Calu3 (cell line): Measurements from ENCODE around the gene PPP1R16B. TPM values are rescaled to one million over a fixed set of nuclear protein-coding genes. Genes with fewer than 3 reads are reported as not detected.

ENCODE experiments used
- BruUV-seq: library from RNA; stranded (reverse); fragments of 400-500 nt; replicated peaks from 2 replicates; lab custom pipeline; 2021; lab: Mats Ljungman, UMichigan
- CTCF ChIA-PET: fragments of 300-600 bp; sonication (Branson Sonifier 250); formaldehyde crosslinking; loops from one replicate; lab custom pipeline; 2022; ENCODE audit warnings: antibody characterized with exemption; lab: Charles Lee
- DNase-seq: peaks from one replicate; pipeline ENCODE4 v3.0.0; 2022
- H3K27ac Mint-ChIP-seq: one replicate; pipeline ENCODE4 v1.8.0; 2022; ENCODE audit warnings: mixed read lengths; ENCODE audit not compliant: unreplicated experiment
- H3K27me3 Mint-ChIP-seq: one replicate; pipeline ENCODE4 v1.8.0; 2022; ENCODE audit warnings: mixed read lengths; ENCODE audit not compliant: unreplicated experiment
- H3K36me3 Mint-ChIP-seq: one replicate; pipeline ENCODE4 v1.8.0; 2022; ENCODE audit warnings: mild to moderate bottlenecking, moderate library complexity, mixed read lengths; ENCODE audit not compliant: insufficient read depth, unreplicated experiment
- H3K4me1 Mint-ChIP-seq: one replicate; pipeline ENCODE4 v1.8.0; 2022; ENCODE audit warnings: mild to moderate bottlenecking, low read depth, mixed read lengths; ENCODE audit not compliant: unreplicated experiment
- H3K4me3 Mint-ChIP-seq: one replicate; pipeline ENCODE4 v1.8.0; 2022; ENCODE audit warnings: mild to moderate bottlenecking, low read depth, moderate library complexity, mixed read lengths; ENCODE audit not compliant: unreplicated experiment
- H3K9me3 Mint-ChIP-seq: one replicate; pipeline ENCODE4 v1.8.0; 2022; ENCODE audit warnings: low read depth, mixed read lengths; ENCODE audit not compliant: unreplicated experiment
- intact Hi-C: fragments of 100-400 bp; cut with micrococcal nuclease; formaldehyde crosslinking; loops from one replicate; pipeline ENCODE4 v1.10.0; 2022; ENCODE audit not compliant: unreplicated experiment
- total RNA-seq: library from RNA; stranded (reverse); gene quantifications from 2 replicates; pipeline ENCODE4 v1.2.3, GENCODE V29; 2022
- TF ChIP-seq, protein P1 (sequence below): fragments of 200-600 bp; IDR thresholded peaks from one replicate; pipeline ENCODE4 v1.8.0; 2022; ENCODE audit warnings: antibody characterized with exemption; ENCODE audit not compliant: unreplicated experiment

PPP1R16B gene
- total RNA-seq, 1 experiment from 2014 or later: not detected

- Mint-ChIP-seq H3K4me3 (no peak overlapping the region), H3K27me3 (no peaks in the 10 kb centered on the region), H3K9me3 (no peaks in the 10 kb centered on the region), H3K27ac (peak overlapping the region; percentile 1), H3K4me1 (peaks cover 28% of the 10 kb centered on the region), H3K36me3 (no peaks in the 10 kb centered on the region)
- peak; percentile 89 for DNase-seq
- intact Hi-C loops: loop anchor here (10.0 kb wide), 1 partner anchor 106 kb away; no protein-coding TSS in a partner anchor
- TF ChIP-seq, protein P1, sequence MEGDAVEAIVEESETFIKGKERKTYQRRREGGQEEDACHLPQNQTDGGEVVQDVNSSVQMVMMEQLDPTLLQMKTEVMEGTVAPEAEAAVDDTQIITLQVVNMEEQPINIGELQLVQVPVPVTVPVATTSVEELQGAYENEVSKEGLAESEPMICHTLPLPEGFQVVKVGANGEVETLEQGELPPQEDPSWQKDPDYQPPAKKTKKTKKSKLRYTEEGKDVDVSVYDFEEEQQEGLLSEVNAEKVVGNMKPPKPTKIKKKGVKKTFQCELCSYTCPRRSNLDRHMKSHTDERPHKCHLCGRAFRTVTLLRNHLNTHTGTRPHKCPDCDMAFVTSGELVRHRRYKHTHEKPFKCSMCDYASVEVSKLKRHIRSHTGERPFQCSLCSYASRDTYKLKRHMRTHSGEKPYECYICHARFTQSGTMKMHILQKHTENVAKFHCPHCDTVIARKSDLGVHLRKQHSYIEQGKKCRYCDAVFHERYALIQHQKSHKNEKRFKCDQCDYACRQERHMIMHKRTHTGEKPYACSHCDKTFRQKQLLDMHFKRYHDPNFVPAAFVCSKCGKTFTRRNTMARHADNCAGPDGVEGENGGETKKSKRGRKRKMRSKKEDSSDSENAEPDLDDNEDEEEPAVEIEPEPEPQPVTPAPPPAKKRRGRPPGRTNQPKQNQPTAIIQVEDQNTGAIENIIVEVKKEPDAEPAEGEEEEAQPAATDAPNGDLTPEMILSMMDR: no peak
- CTCF ChIA-PET: interaction anchor here (0.6 to 2.4 kb wide), 8 partner anchors 10 to 179 kb away, joined by 3 to 13 read pairs (median 4); partner anchors contain the start of gene FAM83D
- no TSS peak for BruUV-seq
Observed at GRCh38 chr20:38870733-38871559, 65.4 kb downstream of the PPP1R16B start.

- BruUV-seq: no TSS peak
- intact Hi-C loops: loop anchor here (10.0 kb wide), 1 partner anchor 107 kb away; no protein-coding TSS in a partner anchor
- no peaks in the 10 kb centered on the region for H3K27me3 Mint-ChIP-seq
- TF ChIP-seq, protein P1: no peak
- no peaks in the 10 kb centered on the region for H3K36me3 Mint-ChIP-seq
- no peaks in the 10 kb centered on the region for H3K9me3 Mint-ChIP-seq
- DNase-seq: no peak
- CTCF ChIA-PET: interaction anchor here (0.6 to 2.4 kb wide), 5 partner anchors 11 to 178 kb away, joined by 3 to 13 read pairs (median 6); no protein-coding TSS in a partner anchor
- H3K27ac Mint-ChIP-seq: peak overlapping the region; percentile 1
- H3K4me3 Mint-ChIP-seq: no peak overlapping the region
- H3K4me1 Mint-ChIP-seq: peaks cover 28% of the 10 kb centered on the region
Observed at GRCh38 chr20:38871560-38871953, 66.1 kb downstream of the PPP1R16B start.

DNA sequence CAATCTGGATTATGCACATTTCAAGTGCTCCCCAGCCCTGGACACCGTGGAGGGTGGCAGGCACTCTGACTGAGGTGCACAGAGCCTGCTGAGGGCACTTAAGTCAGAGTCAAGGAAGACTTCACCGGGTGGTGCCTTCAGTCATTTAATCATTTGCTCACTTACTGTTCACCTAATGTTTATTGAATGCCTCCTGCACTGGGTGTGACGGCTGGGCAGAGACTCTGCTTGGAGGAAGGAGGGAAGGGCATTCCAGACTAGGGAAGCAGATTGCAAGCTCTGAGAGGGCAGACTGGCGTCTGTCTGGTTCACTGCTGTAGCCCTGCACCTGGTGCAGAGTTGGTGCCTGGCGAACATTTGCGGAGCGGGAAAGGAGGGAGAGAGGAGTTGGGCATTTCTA, 66.5 kb downstream of the PPP1R16B start:
- H3K27ac Mint-ChIP-seq: no peak overlapping the region
- H3K4me1 Mint-ChIP-seq: peaks cover 28% of the 10 kb centered on the region
- intact Hi-C loops: loop anchor here (10.0 kb wide), 1 partner anchor 107 kb away; no protein-coding TSS in a partner anchor
- no peaks in the 10 kb centered on the region for H3K9me3 Mint-ChIP-seq
- peak; percentile 55 for DNase-seq
- BruUV-seq: no TSS peak
- H3K36me3 Mint-ChIP-seq: no peaks in the 10 kb centered on the region
- TF ChIP-seq, protein P1: no peak
- CTCF ChIA-PET: interaction anchor here (0.6 to 2.4 kb wide), 2 partner anchors 19 to 90 kb away, joined by 3 to 10 read pairs; partner anchors contain the start of gene DHX35
- no peaks in the 10 kb centered on the region for H3K27me3 Mint-ChIP-seq
- no peak overlapping the region for H3K4me3 Mint-ChIP-seq

DNA sequence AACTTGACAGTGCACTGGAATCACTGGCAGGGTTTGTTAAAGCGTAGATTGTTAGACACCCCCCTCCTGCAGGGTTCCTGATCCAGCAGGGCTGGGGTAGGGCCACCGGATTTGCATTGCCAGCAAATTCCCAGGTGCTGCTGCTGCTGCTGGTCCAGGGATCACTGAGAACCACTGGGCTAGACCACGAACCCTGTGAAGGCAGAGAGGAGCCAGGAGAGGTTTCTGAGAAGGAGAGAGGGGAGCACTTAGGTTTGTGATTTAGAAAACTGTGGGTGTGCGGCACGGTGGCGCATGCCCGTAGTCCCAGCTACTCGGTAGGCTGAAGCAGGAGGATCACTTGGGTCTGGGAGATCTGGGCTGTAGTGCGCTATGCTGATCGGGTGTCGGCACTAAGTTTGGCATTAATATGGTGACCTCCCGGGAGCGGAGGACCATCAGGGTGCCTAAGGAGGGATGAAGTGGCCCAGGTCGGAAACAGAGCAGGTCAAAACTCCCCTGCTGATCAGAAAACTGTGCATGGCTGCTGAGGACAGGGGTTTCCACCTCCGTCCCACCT, 67.1 kb downstream of the PPP1R16B start:
- H3K4me3 Mint-ChIP-seq: no peak overlapping the region
- DNase-seq: no peak
- CTCF ChIA-PET: interaction anchor here (0.6 to 2.4 kb wide), 2 partner anchors 18 to 89 kb away, joined by 3 to 10 read pairs; partner anchors contain the start of gene DHX35
- intact Hi-C loops: loop anchor here (10.0 kb wide), 1 partner anchor 108 kb away; no protein-coding TSS in a partner anchor
- H3K36me3 Mint-ChIP-seq: no peaks in the 10 kb centered on the region
- H3K27me3 Mint-ChIP-seq: peaks cover 1% of the 10 kb centered on the region
- H3K27ac Mint-ChIP-seq: no peak overlapping the region
- peaks cover 28% of the 10 kb centered on the region for H3K4me1 Mint-ChIP-seq
- TF ChIP-seq, protein P1: no peak
- no peaks in the 10 kb centered on the region for H3K9me3 Mint-ChIP-seq
- no TSS peak for BruUV-seq
